ENCODE results near the gene BMP7. TPM values are rescaled to one million over a fixed set of nuclear protein-coding genes. Genes with fewer than 3 reads are reported as not detected.

BMP7 gene
- total RNA-seq, 1 experiment from 2014 or later: 0.13 TPM

- TF ChIP-seq CTCF (conservative IDR thresholded peaks at IDR 0.05) (no peak), EZH2 (IDR thresholded peaks at IDR 0.05; ENCODE audit: low read depth) (no peak)
- H3K9me3 ChIP-seq (ENCODE audit: insufficient read depth, low read depth): no peaks in the 10 kb centered on the region
- intact Hi-C loops (cut with micrococcal nuclease; ENCODE audit: unreplicated experiment): no loop called here
- no peak overlapping the region for H2AFZ ChIP-seq
- H3K4me1 ChIP-seq (replicated peaks; ENCODE audit: insufficient read depth): peaks cover 25% of the 10 kb centered on the region
- ChIA-PET CTCF (no interaction called here), POLR2A (ENCODE audit: unreplicated experiment) (no interaction called here)
- no peaks in the 10 kb centered on the region for H4K20me1 ChIP-seq (ENCODE audit: insufficient read depth)
- H3K4me2 ChIP-seq: no peak overlapping the region
- H3K4me3 ChIP-seq: no peak overlapping the region
- H3K79me2 ChIP-seq (ENCODE audit: low read depth): no peaks in the 10 kb centered on the region
- H3K27me3 ChIP-seq (ENCODE audit: insufficient read depth, low read depth): no peaks in the 10 kb centered on the region
- H3K36me3 ChIP-seq (ENCODE audit: low read depth): no peaks in the 10 kb centered on the region
- no peaks in the 10 kb centered on the region for H3K9me2 ChIP-seq (ENCODE audit: insufficient read depth)
- no peaks in the 10 kb centered on the region for H3F3A ChIP-seq (ENCODE audit: insufficient read depth, low read depth)
- no TSS peak for BruUV-seq (replicated peaks)
- no peak for DNase-seq
- H3K27ac ChIP-seq: no peak overlapping the region
These were observed 44.5 kb upstream of the BMP7 start for GRCh38 chr20:57310821-57311514.

GRCh38 chr20:57309544-57310115 lies 43.2 kb upstream of the BMP7 start:
- no peak for DNase-seq

More at GRCh38 chr20:57309544-57310115, 43.2 kb upstream of the BMP7 start:
- H2AFZ ChIP-seq: no peak overlapping the region
- intact Hi-C loops (cut with micrococcal nuclease; ENCODE audit: unreplicated experiment): no loop called here
- no peaks in the 10 kb centered on the region for H3K27me3 ChIP-seq (ENCODE audit: insufficient read depth, low read depth)
- H3K27ac ChIP-seq: no peak overlapping the region
- ChIA-PET POLR2A (ENCODE audit: unreplicated experiment) (no interaction called here), CTCF (no interaction called here)
- no peaks in the 10 kb centered on the region for H3K9me3 ChIP-seq (ENCODE audit: insufficient read depth, low read depth)
- no peak overlapping the region for H3K4me2 ChIP-seq
- H3F3A ChIP-seq (ENCODE audit: insufficient read depth, low read depth): 0 out of 2 replicates have a peak, but pooled peaks cover 4% of the 10 kb centered on the region
- H3K79me2 ChIP-seq (ENCODE audit: low read depth): no peaks in the 10 kb centered on the region
- H3K4me1 ChIP-seq (replicated peaks; ENCODE audit: insufficient read depth): peaks cover 34% of the 10 kb centered on the region
- no peaks in the 10 kb centered on the region for H3K9me2 ChIP-seq (ENCODE audit: insufficient read depth)
- H4K20me1 ChIP-seq (ENCODE audit: insufficient read depth): no peaks in the 10 kb centered on the region
- no peak for TF ChIP-seq EZH2 (IDR thresholded peaks at IDR 0.05; ENCODE audit: low read depth)
- TF ChIP-seq CTCF (conservative IDR thresholded peaks at IDR 0.05): no peak
- BruUV-seq (replicated peaks): no TSS peak
- no peak overlapping the region for H3K4me3 ChIP-seq
- H3K36me3 ChIP-seq (ENCODE audit: low read depth): no peaks in the 10 kb centered on the region
